Right atrium auricular region (tissue), 2 donors: Measurements from ENCODE around the gene RNF212. TPM values are rescaled to one million over a fixed set of nuclear protein-coding genes. Genes with fewer than 3 reads are reported as not detected.

ENCODE experiments used
- DNase-seq: peaks from one replicate; pipeline ENCODE4 v3.0.0-alpha.2; 2019; ENCODE audit warnings: low spot score
- H3K27ac ChIP-seq, 2 donors: fragments of 200-600 bp; sonication (generic); 1 replicate in 1 of 2; 2 replicates in 1 of 2; pipeline ENCODE4 v1.5.1; 2016 to 2019
- H3K27me3 ChIP-seq, 2 donors: fragments of 200-600 bp; sonication (generic); one replicate each; pipeline versions ENCODE4 v1.5.1 to v1.6.0; 2017 to 2019
- H3K36me3 ChIP-seq: fragments of 200-600 bp; sonication (generic); one replicate; pipeline ENCODE4 v1.5.1; 2016
- H3K4me1 ChIP-seq, 2 donors: fragments of 200-600 bp; sonication (generic); one replicate each; pipeline versions ENCODE4 v1.5.1 to v1.6.0; 2017 to 2019
- H3K4me3 ChIP-seq, 2 donors: fragments of 200-600 bp; sonication (generic); 1 replicate in 1 of 2; 2 replicates in 1 of 2; pipeline ENCODE4 v1.5.1; 2017 to 2019; ENCODE audit warnings: mild to moderate bottlenecking in 1 of 2, moderate library complexity in 1 of 2
- H3K9me3 ChIP-seq, 2 donors: fragments of 200-600 bp; sonication (generic); one replicate each; pipeline ENCODE4 v1.5.1; 2019
- CTCF ChIP-seq, 2 donors: fragments of 200-600 bp; sonication (generic); IDR thresholded peaks; one replicate each; pipeline ENCODE4 v1.5.1; 2019; ENCODE audit warnings: antibody characterized with exemption in 2 of 2
- total RNA-seq, 2 donors: library from RNA; depleted of rRNA; stranded (reverse); fragments of >200 nt; gene quantifications; one replicate each; pipeline ENCODE4 v1.1.0, GENCODE V29; 2016

Gene RNF212
- total RNA-seq, 2 donors from 2014 or later: 1.9 TPM

- Histone ChIP-seq H3K27me3 (no peaks in the 10 kb centered on the region), H3K4me3 (no peak overlapping the region), H3K27ac (no peak overlapping the region), H3K36me3 (no peaks in the 10 kb centered on the region), H3K9me3 (no peaks in the 10 kb centered on the region), H3K4me1 (no peaks in the 10 kb centered on the region)
- DNase-seq: no peak
- TF ChIP-seq CTCF (IDR thresholded peaks at IDR 0.05): no peak
Observed at GRCh38 chr4:1092983-1093361, 20.4 kb downstream of the RNF212 start.

- no peaks in the 10 kb centered on the region for H3K27me3 ChIP-seq
- H3K4me1 ChIP-seq: no peaks in the 10 kb centered on the region
- no peak for TF ChIP-seq CTCF (IDR thresholded peaks at IDR 0.05)
- no peaks in the 10 kb centered on the region for H3K36me3 ChIP-seq
- H3K4me3 ChIP-seq: no peak overlapping the region
- no peak for DNase-seq
- no peak overlapping the region for H3K27ac ChIP-seq
- H3K9me3 ChIP-seq: no peaks in the 10 kb centered on the region
Observed at GRCh38 chr4:1092026-1092982, 21.1 kb downstream of the RNF212 start.

GRCh38 chr4:1091561-1091995, 21.8 kb downstream of the RNF212 start:
- no peak overlapping the region for H3K27ac ChIP-seq
- H3K4me1 ChIP-seq: no peaks in the 10 kb centered on the region
- no peaks in the 10 kb centered on the region for H3K27me3 ChIP-seq
- DNase-seq: no peak
- no peaks in the 10 kb centered on the region for H3K9me3 ChIP-seq
- TF ChIP-seq CTCF (IDR thresholded peaks at IDR 0.05): no peak
- no peak overlapping the region for H3K4me3 ChIP-seq
- no peaks in the 10 kb centered on the region for H3K36me3 ChIP-seq

- H3K4me1 ChIP-seq: no peaks in the 10 kb centered on the region
- no peak overlapping the region for H3K4me3 ChIP-seq
- no peaks in the 10 kb centered on the region for H3K27me3 ChIP-seq
- no peaks in the 10 kb centered on the region for H3K36me3 ChIP-seq
- H3K9me3 ChIP-seq: no peaks in the 10 kb centered on the region
- no peak for TF ChIP-seq CTCF (IDR thresholded peaks at IDR 0.05)
- no peak for DNase-seq
- no peak overlapping the region for H3K27ac ChIP-seq
Observed at GRCh38 chr4:1090465-1091440, 22.6 kb downstream of the RNF212 start.

- H3K36me3 ChIP-seq: no peaks in the 10 kb centered on the region
- no peak for DNase-seq
- no peaks in the 10 kb centered on the region for H3K9me3 ChIP-seq
- no peak overlapping the region for H3K27ac ChIP-seq
- H3K27me3 ChIP-seq: no peaks in the 10 kb centered on the region
- no peak overlapping the region for H3K4me3 ChIP-seq
- TF ChIP-seq CTCF (IDR thresholded peaks at IDR 0.05): no peak
- no peaks in the 10 kb centered on the region for H3K4me1 ChIP-seq
Observed at GRCh38 chr4:1090036-1090435, 23.3 kb downstream of the RNF212 start.
